Left lung (tissue), 14 donors: Measurements from ENCODE around the gene CDH26. TPM values are rescaled to one million over a fixed set of nuclear protein-coding genes. Genes with fewer than 3 reads are reported as not detected.

Experiments
- ATAC-seq: fragments of 200-7000 bp; cut with Tn5 transposase; one replicate; pipeline ENCODE4 v1.9.1; 2020; ENCODE audit warnings: moderate library complexity
- DNase-seq, 4 donors: peaks; one replicate each; pipeline ENCODE4 v3.0.0-alpha.2; 2013 to 2020
- H3K27ac ChIP-seq, 2 donors: fragments of 200-600 bp; sonication (generic) in 1 of 2; one replicate each; pipeline versions ENCODE4 v1.5.0 to v1.8.0; 2020 to 2021
- H3K27me3 ChIP-seq, 2 donors: fragments of 200-600 bp; sonication (generic) in 1 of 2; one replicate each; pipeline versions ENCODE4 v1.5.0 to v1.8.0; 2020 to 2021
- H3K36me3 ChIP-seq, 2 donors: fragments of 200-600 bp; sonication (generic) in 1 of 2; one replicate each; pipeline versions ENCODE4 v1.5.0 to v1.8.0; 2020 to 2021
- H3K4me1 ChIP-seq, 2 donors: fragments of 200-600 bp; one replicate each; pipeline ENCODE4 v1.8.0; 2021
- H3K4me3 ChIP-seq, 2 donors: fragments of 200-600 bp; sonication (generic) in 1 of 2; one replicate each; pipeline versions ENCODE4 v1.5.0 to v1.8.0; 2020 to 2021; ENCODE audit warnings: mild to moderate bottlenecking in 1 of 2
- H3K9me3 ChIP-seq, 2 donors: fragments of 200-600 bp; sonication (generic) in 1 of 2; one replicate each; pipeline versions ENCODE4 v1.5.0 to v1.8.0; 2020 to 2021
- CTCF ChIP-seq, 2 donors: fragments of 200-600 bp; sonication (generic) in 1 of 2; IDR thresholded peaks; one replicate each; pipeline versions ENCODE4 v1.5.0 to v1.8.0; 2021; ENCODE audit warnings: antibody characterized with exemption in 2 of 2
- intact Hi-C, 2 donors: fragments of 100-400 bp; cut with DNase I; formaldehyde crosslinking; loops; one replicate each; pipeline versions ENCODE4 v1.11.2 to v1.14.2; 2022
- long read RNA-seq, 12 donors: library from polyadenylated mRNA in 2 of 12; unstranded in 2 of 12; transcript quantifications; one replicate each; pipeline ENCODE4 v2.0.0 and lab custom pipeline, GENCODE V29; 2019 to 2026
- polyA plus RNA-seq, 6 donors: library from polyadenylated mRNA; unstranded; fragments of 120-200 nt; gene quantifications; one replicate each; pipeline ENCODE4 v1.2.1, GENCODE V29; 2013; ENCODE audit not compliant: insufficient read length in 6 of 6
- total RNA-seq, 2 donors: library from RNA; stranded (reverse); fragmentation: NEBNext Ultra II Directional; extraction: Animal tissue kit (Norgen Biotek cat#: 25700); gene quantifications; one replicate each; pipeline ENCODE4 v1.2.1, GENCODE V29; 2021
- donor health status: DM: no; HTN: yes; CAD: no.
- donor health status: DM: no; HTN: no; CAD: no.

The CDH26 gene
- total RNA-seq = 1 to 10 TPM; 6.0 to 7.3 TPM
- polyA plus RNA-seq = 1 to 10 TPM; 1.6 to 2.7 (median 1.9) TPM
- long read RNA-seq, donor 1, partial matches to known transcripts = 0 of 2 reads
- long read RNA-seq, donor 1, other reads (novel, unspliced or antisense) = 0 of 2 reads
- long read RNA-seq, donor 2 = 0 reads
- long read RNA-seq, donor 3 = 0 reads
- long read RNA-seq, donor 4, partial matches to known transcripts = 2 of 6 reads
- long read RNA-seq, donor 4, other reads (novel, unspliced or antisense) = 4 of 6 reads
- long read RNA-seq, donor 5 = 0 reads
- long read RNA-seq, donor 6 = 0 reads
- long read RNA-seq, donor 7 = 0 reads
- long read RNA-seq, donor 8 = 0 reads
- long read RNA-seq, donor 9 = 0 reads
- long read RNA-seq, donor 10, partial matches to known transcripts = 2 of 5 reads
- long read RNA-seq, donor 10, other reads (novel, unspliced or antisense) = 3 of 5 reads
- long read RNA-seq, donor 11 = 0 reads
- long read RNA-seq, donor 12 = 0 reads

- no peak within 1 kb of the TSS for H3K27ac ChIP-seq
- no peaks in the 10 kb centered on the region for H3K4me1 ChIP-seq
- DNase-seq = no peak
- no peak for ATAC-seq
- no peak for TF ChIP-seq CTCF (IDR thresholded peaks at IDR 0.05)
- no peaks in the 10 kb centered on the region for H3K9me3 ChIP-seq
- no peaks in the 10 kb centered on the region for H3K27me3 ChIP-seq
- H3K36me3 ChIP-seq = peaks cover 0 to 2% of the 10 kb centered on the region in 2 donors
- no peak within 1 kb of the TSS for H3K4me3 ChIP-seq
- intact Hi-C loops = no loop called here
Observed at GRCh38 chr20:59958123-59958522, at the start of gene CDH26. TSS of gene CDH26 (plus strand) at chr20:59958423. CDS start at chr20:59958727, 304 bp downstream.

GRCh38 chr20:59908855-59909254 lies 49.4 kb upstream of the CDH26 start:
- H3K36me3 ChIP-seq = no peaks in the 10 kb centered on the region
- DNase-seq (no peak), ATAC-seq (no peak)
- TF ChIP-seq CTCF (IDR thresholded peaks at IDR 0.05) = no peak
- H3K4me3 ChIP-seq = no peak overlapping the region
- no peaks in the 10 kb centered on the region for H3K9me3 ChIP-seq
- H3K27me3 ChIP-seq = no peaks in the 10 kb centered on the region
- H3K27ac ChIP-seq = no peak overlapping the region
- no peaks in the 10 kb centered on the region for H3K4me1 ChIP-seq
- intact Hi-C loops = no loop called here

- Histone ChIP-seq H3K4me1 (no peaks in the 10 kb centered on the region), H3K27ac (no peak overlapping the region), H3K9me3 (no peaks in the 10 kb centered on the region), H3K27me3 (no peaks in the 10 kb centered on the region), H3K4me3 (no peak overlapping the region), H3K36me3 (no peaks in the 10 kb centered on the region)
- ATAC-seq (no peak), DNase-seq (no peak)
- intact Hi-C loops = no loop called here
- TF ChIP-seq CTCF (IDR thresholded peaks at IDR 0.05) = no peak
Observed at GRCh38 chr20:59911041-59911440, 47.2 kb upstream of the CDH26 start.

- H3K9me3 ChIP-seq = no peaks in the 10 kb centered on the region
- H3K4me3 ChIP-seq = no peak overlapping the region
- H3K27ac ChIP-seq = no peak overlapping the region
- H3K4me1 ChIP-seq = no peaks in the 10 kb centered on the region
- TF ChIP-seq CTCF (IDR thresholded peaks at IDR 0.05) = no peak
- no peaks in the 10 kb centered on the region for H3K27me3 ChIP-seq
- DNase-seq (no peak), ATAC-seq (no peak)
- intact Hi-C loops = no loop called here
- no peaks in the 10 kb centered on the region for H3K36me3 ChIP-seq
Observed at GRCh38 chr20:59912609-59913008, 45.6 kb upstream of the CDH26 start.

- ATAC-seq = no peak
- H3K4me3 ChIP-seq = no peak overlapping the region
Observed at GRCh38 chr20:59920944-59921343, 37.3 kb upstream of the CDH26 start.

More at GRCh38 chr20:59920944-59921343, 37.3 kb upstream of the CDH26 start:
- Histone ChIP-seq H3K9me3 (no peaks in the 10 kb centered on the region), H3K27ac (no peak overlapping the region), H3K4me1 (no peaks in the 10 kb centered on the region), H3K27me3 (no peaks in the 10 kb centered on the region), H3K36me3 (no peaks in the 10 kb centered on the region)
- no peak for TF ChIP-seq CTCF (IDR thresholded peaks at IDR 0.05)
- intact Hi-C loops = no loop called here
- DNase-seq = no peak
